C4-2B (cell line): ENCODE data around the gene ZBED3.

ENCODE experiments used
- ZFX ChIP-seq: fragments of 450-650 bp; IDR thresholded peaks from 2 replicates; pipeline ENCODE4 v1.6.1; 2017
- TF ChIP-seq, protein P1 (sequence below): fragments of 450-650 bp; conservative IDR thresholded peaks from 2 replicates; pipeline ENCODE4 v1.5.1; 2017; ENCODE audit warnings: mild to moderate bottlenecking

DNA sequence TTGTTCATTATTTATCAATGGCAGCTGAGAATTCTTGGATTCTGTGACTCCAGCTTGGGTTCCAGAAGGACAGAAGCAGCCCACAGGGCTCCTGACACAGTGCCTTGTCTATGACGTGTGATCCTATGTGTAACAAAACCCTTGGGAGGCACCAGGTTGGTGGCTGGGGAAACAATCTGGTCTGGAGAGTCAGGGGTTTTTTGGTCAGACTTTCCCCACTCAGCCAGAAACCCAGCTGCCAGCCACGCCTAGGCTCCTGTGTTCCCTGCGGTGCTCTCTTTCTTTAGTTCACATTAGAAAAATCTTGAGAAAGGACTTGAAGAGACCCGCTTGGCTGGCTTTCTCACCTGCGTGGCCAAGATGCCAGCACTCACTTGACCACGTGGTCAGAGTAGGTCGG lies 15.5 kb upstream of the ZBED3 start:
- TF ChIP-seq, protein P1, sequence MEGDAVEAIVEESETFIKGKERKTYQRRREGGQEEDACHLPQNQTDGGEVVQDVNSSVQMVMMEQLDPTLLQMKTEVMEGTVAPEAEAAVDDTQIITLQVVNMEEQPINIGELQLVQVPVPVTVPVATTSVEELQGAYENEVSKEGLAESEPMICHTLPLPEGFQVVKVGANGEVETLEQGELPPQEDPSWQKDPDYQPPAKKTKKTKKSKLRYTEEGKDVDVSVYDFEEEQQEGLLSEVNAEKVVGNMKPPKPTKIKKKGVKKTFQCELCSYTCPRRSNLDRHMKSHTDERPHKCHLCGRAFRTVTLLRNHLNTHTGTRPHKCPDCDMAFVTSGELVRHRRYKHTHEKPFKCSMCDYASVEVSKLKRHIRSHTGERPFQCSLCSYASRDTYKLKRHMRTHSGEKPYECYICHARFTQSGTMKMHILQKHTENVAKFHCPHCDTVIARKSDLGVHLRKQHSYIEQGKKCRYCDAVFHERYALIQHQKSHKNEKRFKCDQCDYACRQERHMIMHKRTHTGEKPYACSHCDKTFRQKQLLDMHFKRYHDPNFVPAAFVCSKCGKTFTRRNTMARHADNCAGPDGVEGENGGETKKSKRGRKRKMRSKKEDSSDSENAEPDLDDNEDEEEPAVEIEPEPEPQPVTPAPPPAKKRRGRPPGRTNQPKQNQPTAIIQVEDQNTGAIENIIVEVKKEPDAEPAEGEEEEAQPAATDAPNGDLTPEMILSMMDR: no peak
- TF ChIP-seq ZFX: no peak
